Liver (tissue), 9 donors: Measurements from ENCODE around the gene BAHCC1. TPM values are rescaled to one million over a fixed set of nuclear protein-coding genes. Genes with fewer than 3 reads are reported as not detected.
A peak's percentile ranks its signal among the peaks of the same experiment; 100 is the strongest.

ENCODE experiments used
- DNase-seq: peaks from one replicate; pipeline ENCODE4 v3.0.0-alpha.2; 2017; ENCODE audit warnings: low spot score
- H3K27ac ChIP-seq, 2 donors: one replicate each; pipeline ENCODE4 v1.7.0; 2013; ENCODE audit warnings: inconsistent platforms in 2 of 2, low read length in 2 of 2, control low read depth in 1 of 2, low read depth in 1 of 2, mild to moderate bottlenecking in 1 of 2
- H3K27me3 ChIP-seq, 4 donors: one replicate each; pipeline versions ENCODE4 v1.6.1 to v1.7.0; 2013; ENCODE audit warnings: low read length in 3 of 4, inconsistent platforms in 1 of 4, mild to moderate bottlenecking in 1 of 4, moderate library complexity in 1 of 4; ENCODE audit not compliant: control insufficient read depth in 4 of 4, insufficient read depth in 4 of 4
- H3K36me3 ChIP-seq, 4 donors: one replicate each; pipeline versions ENCODE4 v1.6.1 to v1.7.0; 2013; ENCODE audit warnings: low read length in 3 of 4, mild to moderate bottlenecking in 3 of 4, low read depth in 1 of 4, moderate library complexity in 1 of 4; ENCODE audit not compliant: control insufficient read depth in 4 of 4, insufficient read depth in 3 of 4
- H3K4me1 ChIP-seq, 4 donors: one replicate each; pipeline versions ENCODE4 v1.6.1 to v1.7.0; 2013; ENCODE audit warnings: low read length in 3 of 4, mild to moderate bottlenecking in 3 of 4, moderate library complexity in 1 of 4; ENCODE audit not compliant: control insufficient read depth in 4 of 4, insufficient read depth in 4 of 4
- H3K4me3 ChIP-seq, 3 donors: one replicate each; pipeline versions ENCODE4 v1.6.1 to v1.7.0; 2013; ENCODE audit warnings: low read length in 3 of 3, control low read depth in 1 of 3, low read depth in 1 of 3, mild to moderate bottlenecking in 1 of 3
- H3K9ac ChIP-seq, 2 donors: one replicate each; pipeline ENCODE4 v1.7.0; 2013; ENCODE audit warnings: low read length in 2 of 2, mild to moderate bottlenecking in 2 of 2, moderate library complexity in 2 of 2, control low read depth in 1 of 2, low read depth in 1 of 2
- H3K9me3 ChIP-seq, 4 donors: one replicate each; pipeline versions ENCODE4 v1.6.1 to v1.7.0; 2013; ENCODE audit warnings: low read length in 3 of 4; ENCODE audit not compliant: control insufficient read depth in 4 of 4
- ATF3 ChIP-seq: IDR thresholded peaks from 2 replicates; pipeline ENCODE4 v1.6.1; 2016; ENCODE audit warnings: antibody characterized with exemption
- FOXA1 ChIP-seq: IDR thresholded peaks from 2 replicates; pipeline ENCODE4 v1.6.1; 2016; ENCODE audit warnings: antibody characterized with exemption
- FOXA2 ChIP-seq: IDR thresholded peaks from 2 replicates; pipeline ENCODE4 v1.6.1; 2016; ENCODE audit warnings: antibody characterized with exemption
- GABPA ChIP-seq, 2 donors: IDR thresholded peaks in 1 of 2; conservative IDR thresholded peaks in 1 of 2; 2 replicates each; pipeline ENCODE4 v1.6.1; 2016; ENCODE audit warnings: antibody characterized with exemption in 2 of 2, mild to moderate bottlenecking in 1 of 2, moderate library complexity in 1 of 2
- HNF4A ChIP-seq, 2 donors: conservative IDR thresholded peaks; 2 replicates each; pipeline ENCODE4 v1.6.1; 2016; ENCODE audit warnings: antibody characterized with exemption in 2 of 2, mild to moderate bottlenecking in 2 of 2
- HNF4G ChIP-seq: IDR thresholded peaks from 2 replicates; pipeline ENCODE4 v1.6.1; 2016; ENCODE audit warnings: antibody characterized with exemption
- MAX ChIP-seq: IDR thresholded peaks from 2 replicates; pipeline ENCODE4 v1.6.1; 2016; ENCODE audit warnings: antibody characterized with exemption
- NR2F2 ChIP-seq: IDR thresholded peaks from 2 replicates; pipeline ENCODE4 v1.6.1; 2016; ENCODE audit warnings: antibody characterized with exemption
- RXRA ChIP-seq, 2 donors: IDR thresholded peaks; 2 replicates each; pipeline ENCODE4 v1.6.1; 2017 to 2018; ENCODE audit warnings: antibody characterized with exemption in 2 of 2, mild to moderate bottlenecking in 1 of 2
- SP1 ChIP-seq: IDR thresholded peaks from 2 replicates; pipeline ENCODE4 v1.6.1; 2018; ENCODE audit warnings: antibody characterized with exemption, mild to moderate bottlenecking
- YY1 ChIP-seq: IDR thresholded peaks from 2 replicates; pipeline ENCODE4 v1.6.1; 2016; ENCODE audit warnings: antibody characterized with exemption, mild to moderate bottlenecking
- ZBTB33 ChIP-seq: IDR thresholded peaks from 2 replicates; pipeline ENCODE4 v1.6.1; 2016; ENCODE audit warnings: antibody characterized with exemption
- WGBS: extraction: QIAGEN DNeasy Blood & Tissue Kit; methylation state at CpG from one replicate; pipeline ENCODE4 v1.1.7; 2013; 5-methylcytosine and 5-hydroxymethylcytosine counted together
- polyA plus RNA-seq, 2 donors: library from polyadenylated mRNA; stranded (reverse) in 1 of 2; unstranded in 1 of 2; fragments of 200-250 nt in 1 of 2; fragments of >200 nt in 1 of 2; fragmentation: Nextera tagmentation in 1 of 2; extraction: Ambion mirVana in 1 of 2; gene quantifications; one replicate each; pipeline versions ENCODE4 v1.2.1 to v1.2.3, GENCODE V29; 2013 to 2015
- total RNA-seq, 2 donors: library from RNA; depleted of rRNA; stranded (reverse); fragments of >200 nt; gene quantifications; one replicate each; pipeline ENCODE4 v1.2.3, GENCODE V29; 2014
- TF ChIP-seq, protein P1 (sequence below): IDR thresholded peaks from 2 replicates; pipeline ENCODE4 v1.6.1; 2016; ENCODE audit warnings: antibody characterized with exemption, mild to moderate bottlenecking
- donor health status: healthy.
- donor health status: healthy.
- donor health status: healthy.
- donor health status: healthy.
- donor health status: healthy.

The BAHCC1 gene
- total and polyA plus RNA-seq, 4 donors, result 0.76 to 3.9 (median 2.5) TPM

DNA sequence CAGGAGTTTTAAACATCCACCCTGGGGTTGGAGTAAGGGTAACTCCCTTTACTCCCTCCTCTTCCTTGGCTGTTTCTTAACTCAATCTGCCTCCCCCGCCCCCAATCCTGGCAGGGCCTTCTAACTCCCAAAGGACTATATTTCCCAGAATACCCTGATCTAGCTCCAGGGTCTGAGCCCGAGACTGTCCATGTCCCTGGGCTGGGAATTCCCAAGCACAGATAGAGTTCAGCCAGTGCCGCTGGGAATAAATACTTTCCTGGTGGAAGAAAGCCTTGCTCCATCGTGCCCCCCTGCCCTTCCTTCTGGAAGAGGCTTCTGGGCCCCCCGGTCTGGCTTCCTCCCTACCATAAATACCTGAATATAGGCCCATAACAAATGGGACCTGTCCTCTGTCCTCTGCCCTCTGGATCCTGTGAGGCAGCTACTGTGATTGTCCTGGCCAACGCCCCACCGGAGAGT, 10.2 kb downstream of the BAHCC1 start:
- peak overlapping the region in 1 of 2 donors; percentile 41 for H3K27ac ChIP-seq
- WGBS, result 68% methylated on average over 7 of the region's 7 CpGs
- no peak overlapping the region for H3K4me3 ChIP-seq
- no peak overlapping the region for H3K9ac ChIP-seq
- DNase-seq, result no peak
- H3K4me1 ChIP-seq, result peaks cover 6 to 21% (median 17%) of the 10 kb centered on the region in 4 donors
- H3K27me3 ChIP-seq, result no peaks in the 10 kb centered on the region
- no peaks in the 10 kb centered on the region for H3K36me3 ChIP-seq
- no peaks in the 10 kb centered on the region for H3K9me3 ChIP-seq
- TF ChIP-seq, protein P1, sequence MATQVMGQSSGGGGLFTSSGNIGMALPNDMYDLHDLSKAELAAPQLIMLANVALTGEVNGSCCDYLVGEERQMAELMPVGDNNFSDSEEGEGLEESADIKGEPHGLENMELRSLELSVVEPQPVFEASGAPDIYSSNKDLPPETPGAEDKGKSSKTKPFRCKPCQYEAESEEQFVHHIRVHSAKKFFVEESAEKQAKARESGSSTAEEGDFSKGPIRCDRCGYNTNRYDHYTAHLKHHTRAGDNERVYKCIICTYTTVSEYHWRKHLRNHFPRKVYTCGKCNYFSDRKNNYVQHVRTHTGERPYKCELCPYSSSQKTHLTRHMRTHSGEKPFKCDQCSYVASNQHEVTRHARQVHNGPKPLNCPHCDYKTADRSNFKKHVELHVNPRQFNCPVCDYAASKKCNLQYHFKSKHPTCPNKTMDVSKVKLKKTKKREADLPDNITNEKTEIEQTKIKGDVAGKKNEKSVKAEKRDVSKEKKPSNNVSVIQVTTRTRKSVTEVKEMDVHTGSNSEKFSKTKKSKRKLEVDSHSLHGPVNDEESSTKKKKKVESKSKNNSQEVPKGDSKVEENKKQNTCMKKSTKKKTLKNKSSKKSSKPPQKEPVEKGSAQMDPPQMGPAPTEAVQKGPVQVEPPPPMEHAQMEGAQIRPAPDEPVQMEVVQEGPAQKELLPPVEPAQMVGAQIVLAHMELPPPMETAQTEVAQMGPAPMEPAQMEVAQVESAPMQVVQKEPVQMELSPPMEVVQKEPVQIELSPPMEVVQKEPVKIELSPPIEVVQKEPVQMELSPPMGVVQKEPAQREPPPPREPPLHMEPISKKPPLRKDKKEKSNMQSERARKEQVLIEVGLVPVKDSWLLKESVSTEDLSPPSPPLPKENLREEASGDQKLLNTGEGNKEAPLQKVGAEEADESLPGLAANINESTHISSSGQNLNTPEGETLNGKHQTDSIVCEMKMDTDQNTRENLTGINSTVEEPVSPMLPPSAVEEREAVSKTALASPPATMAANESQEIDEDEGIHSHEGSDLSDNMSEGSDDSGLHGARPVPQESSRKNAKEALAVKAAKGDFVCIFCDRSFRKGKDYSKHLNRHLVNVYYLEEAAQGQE, result peak; percentile 92
- TF ChIP-seq SP1 (peak; percentile 42), YY1 (no peak), FOXA1 (no peak), RXRA (IDR thresholded peaks at IDR 0.05) (peak in 1 of 2 donors; percentile 13), NR2F2 (peak; percentile 79), HNF4G (no peak)

DNA sequence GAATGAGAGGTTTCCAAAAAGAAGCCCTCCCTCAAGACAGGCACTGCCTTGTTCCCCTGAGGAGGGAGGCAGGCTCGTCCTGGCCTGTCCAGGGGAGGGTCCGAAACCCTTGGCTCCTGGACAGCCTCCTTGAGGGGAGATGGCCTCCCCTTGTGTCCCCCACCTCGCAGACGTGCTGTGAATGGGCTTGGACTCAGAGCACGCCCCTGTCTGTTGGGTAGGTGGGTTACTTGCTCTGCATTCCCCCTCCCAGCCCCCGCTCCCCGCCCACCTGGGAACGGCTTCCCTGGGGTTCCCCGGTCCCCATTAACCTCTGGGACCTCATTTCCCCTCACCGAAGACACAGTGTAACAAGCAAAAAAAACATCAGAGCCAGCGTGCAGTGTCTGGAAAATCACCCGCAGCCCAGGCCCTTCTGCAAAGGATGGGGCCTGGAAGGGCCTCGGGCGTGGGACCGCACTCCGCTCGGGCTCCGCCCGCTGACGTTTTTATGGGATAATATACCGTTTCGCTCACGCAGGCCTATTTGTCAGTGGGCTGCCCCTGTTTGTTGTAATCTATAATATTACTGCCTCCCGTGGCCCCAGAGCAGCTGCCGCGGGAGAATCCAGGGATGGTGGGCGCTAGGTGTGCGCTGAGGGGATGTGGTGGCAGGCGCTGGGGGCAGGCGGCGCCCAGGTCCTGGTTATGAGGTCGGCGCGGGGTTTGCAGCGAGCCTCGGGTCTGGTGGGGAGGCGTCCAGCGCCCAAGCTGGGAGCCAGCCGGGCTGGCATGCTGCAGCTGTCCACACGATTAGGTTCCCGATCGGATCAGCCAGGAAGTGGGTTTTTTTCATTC, 11.1 kb downstream of the BAHCC1 start:
- Histone ChIP-seq H3K9ac (no peak overlapping the region), H3K27me3 (no peaks in the 10 kb centered on the region), H3K4me1 (peaks cover 3 to 12% (median 11%) of the 10 kb centered on the region in 4 donors), H3K4me3 (no peak overlapping the region), H3K27ac (peak overlapping the region in 1 of 2 donors; percentile 41), H3K9me3 (no peaks in the 10 kb centered on the region), H3K36me3 (no peaks in the 10 kb centered on the region)
- no peak for DNase-seq
- 82% methylated on average over 42 of the region's 42 CpGs for WGBS
- TF ChIP-seq GABPA (IDR thresholded peaks at IDR 0.05 in 1 of 2, conservative IDR thresholded peaks at IDR 0.05 in 1 of 2) (no peak), YY1 (no peak), ZBTB33 (no peak), MAX (no peak), SP1 (no peak), HNF4G (no peak), FOXA1 (no peak), HNF4A (conservative IDR thresholded peaks at IDR 0.05) (no peak), ATF3 (no peak), FOXA2 (no peak)
- TF ChIP-seq, protein P1, result no peak
